ENCODE data around the gene EPS15.

GRCh38 chr1:51524817-51525216 lies 5.8 kb upstream of the EPS15 start:
- TF ChIP-seq EZH2 (IDR thresholded peaks at IDR 0.05; ENCODE audit: insufficient read depth, poor library complexity, severe bottlenecking), result no peak
- no peak for TF ChIP-seq EZH2phosphoT487 (IDR thresholded peaks at IDR 0.05; ENCODE audit: insufficient read depth, low read depth)

Data from GM23248 (cell line).